ENCODE data around the gene LUZP1.

Gene LUZP1

DNA sequence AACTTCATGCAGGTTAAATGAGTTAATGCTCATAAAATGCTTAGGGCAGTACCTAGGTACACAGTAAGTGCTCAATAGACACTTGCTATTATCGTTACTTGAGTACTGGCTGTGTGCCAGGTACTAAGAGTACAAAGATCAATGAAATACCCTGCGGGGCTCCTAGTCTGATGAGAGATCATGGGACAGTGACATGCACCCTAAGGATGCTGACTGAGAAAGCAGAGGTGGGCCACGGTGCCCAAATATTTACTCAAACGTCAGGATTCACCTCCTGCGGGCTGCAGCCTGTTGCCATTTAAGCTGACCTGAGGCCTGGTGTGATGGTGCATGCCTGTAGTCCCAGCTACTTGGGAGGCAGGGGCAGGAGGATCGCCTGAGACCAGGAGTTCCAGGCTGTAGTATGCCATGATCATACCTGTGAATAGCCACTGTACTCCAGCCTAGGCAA lies 19.8 kb upstream of the LUZP1 start:
- no peak for DNase-seq

- DNase-seq, result no peak
Measured at GRCh38 chr1:23187637-23188036, 19.0 kb upstream of the LUZP1 start.

GRCh38 chr1:23185381-23185780 lies 16.7 kb upstream of the LUZP1 start:
- DNase-seq, result no peak

- DNase-seq, result peak; percentile 9
Measured at GRCh38 chr1:23184212-23184934, 15.7 kb upstream of the LUZP1 start.

GRCh38 chr1:23179862-23180261 lies 11.2 kb upstream of the LUZP1 start:
- no peak for DNase-seq

- no peak for DNase-seq
Measured at GRCh38 chr1:23178950-23179349, 10.3 kb upstream of the LUZP1 start.

DNA sequence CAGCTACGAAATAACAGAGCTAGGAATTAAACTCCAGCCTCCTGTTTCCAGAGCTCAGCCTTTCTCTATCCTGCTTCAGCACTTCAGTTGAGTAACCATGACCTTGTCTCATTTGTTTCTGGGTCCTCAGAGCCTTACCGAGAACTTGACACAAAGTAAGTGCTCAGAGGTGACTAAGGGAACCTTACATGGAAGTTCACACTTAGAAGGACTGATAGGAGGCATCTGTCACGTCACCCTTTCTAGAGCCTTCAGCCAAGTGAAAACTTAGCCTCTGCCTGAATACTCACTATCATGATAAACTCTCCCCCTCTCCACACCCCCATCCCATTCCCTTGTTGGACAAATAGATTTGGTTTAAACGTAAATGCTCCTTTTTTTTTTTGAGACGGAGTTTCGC lies 9.8 kb upstream of the LUZP1 start:
- DNase-seq, result no peak

DNA sequence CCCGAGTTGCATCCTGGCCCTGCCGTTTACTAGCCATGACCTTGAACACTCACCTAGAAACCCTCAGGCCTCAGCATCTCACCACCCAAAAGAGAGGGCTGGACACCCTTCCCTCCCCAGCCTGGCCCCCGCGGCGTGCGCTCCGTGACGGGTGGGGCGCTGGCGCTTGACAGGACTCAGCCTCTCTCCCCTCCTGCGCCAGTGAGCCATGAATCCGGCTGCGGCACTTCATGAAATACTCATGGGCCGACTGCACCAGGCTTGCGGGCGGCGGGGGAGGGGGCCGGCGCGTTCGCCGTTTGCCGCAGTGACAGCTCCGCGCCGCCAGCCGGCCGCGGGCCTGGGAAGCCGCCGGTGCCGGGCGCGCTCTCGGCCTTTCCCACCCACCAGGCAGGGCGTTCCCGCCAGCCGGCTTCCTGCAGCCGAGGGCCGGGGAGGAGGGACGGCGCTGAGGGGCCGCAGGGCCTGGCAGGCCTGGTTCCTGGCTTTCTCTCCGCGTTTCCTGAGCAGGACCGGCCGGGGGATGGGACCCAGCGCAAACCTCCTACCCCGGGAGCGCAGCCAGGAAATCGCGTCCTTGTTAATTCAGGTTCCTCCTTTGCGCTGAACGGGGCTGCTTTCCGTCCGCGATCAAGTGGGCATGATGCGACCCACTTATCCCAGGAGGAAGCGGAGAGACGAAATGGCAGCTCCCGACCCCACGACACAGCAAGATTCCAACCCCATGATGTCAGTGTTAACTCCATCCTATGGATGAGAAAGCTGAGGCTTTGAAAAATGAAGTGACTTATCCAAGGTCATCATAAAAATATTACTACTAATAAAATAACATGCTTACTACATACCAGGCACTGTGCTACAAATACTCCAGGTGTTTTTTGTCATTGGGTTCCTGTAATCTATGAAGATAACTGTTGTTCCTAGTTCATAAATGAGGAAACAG lies 9.1 kb upstream of the LUZP1 start:
- DNase-seq, result peak; percentile 20

- no peak for DNase-seq
Measured at GRCh38 chr1:23177031-23177430, 8.4 kb upstream of the LUZP1 start.

DNA sequence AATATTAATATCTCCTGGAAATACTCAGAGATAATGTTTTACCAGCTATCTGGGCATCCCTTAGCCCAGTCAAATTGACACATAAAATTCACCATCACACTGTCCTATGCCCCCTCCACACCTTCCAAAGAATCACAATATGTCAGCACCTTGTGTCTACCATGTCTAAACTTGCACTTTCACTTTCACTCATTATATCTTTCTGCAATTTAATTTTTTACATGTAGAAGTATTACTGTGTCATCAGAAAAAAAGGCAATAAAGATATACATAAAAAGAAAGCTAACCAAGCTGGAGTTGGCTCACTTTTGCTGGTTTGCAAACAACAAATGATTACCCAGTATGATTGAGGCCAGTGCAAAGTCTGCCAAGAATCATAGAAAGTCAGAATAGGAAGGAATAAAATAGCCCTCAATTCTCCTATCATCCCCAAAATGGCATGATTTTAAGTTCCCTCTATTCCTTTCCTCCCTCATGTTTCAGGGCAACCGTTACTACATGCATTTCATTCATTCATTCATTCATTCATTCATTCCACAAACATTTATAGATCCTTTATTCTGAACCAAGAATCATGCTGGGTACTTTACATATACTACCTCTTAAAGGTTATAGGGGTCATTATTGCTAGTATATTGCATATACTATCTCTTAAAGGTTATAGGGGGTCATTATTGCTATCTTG lies 5.9 kb upstream of the LUZP1 start:
- no peak for DNase-seq

DNA sequence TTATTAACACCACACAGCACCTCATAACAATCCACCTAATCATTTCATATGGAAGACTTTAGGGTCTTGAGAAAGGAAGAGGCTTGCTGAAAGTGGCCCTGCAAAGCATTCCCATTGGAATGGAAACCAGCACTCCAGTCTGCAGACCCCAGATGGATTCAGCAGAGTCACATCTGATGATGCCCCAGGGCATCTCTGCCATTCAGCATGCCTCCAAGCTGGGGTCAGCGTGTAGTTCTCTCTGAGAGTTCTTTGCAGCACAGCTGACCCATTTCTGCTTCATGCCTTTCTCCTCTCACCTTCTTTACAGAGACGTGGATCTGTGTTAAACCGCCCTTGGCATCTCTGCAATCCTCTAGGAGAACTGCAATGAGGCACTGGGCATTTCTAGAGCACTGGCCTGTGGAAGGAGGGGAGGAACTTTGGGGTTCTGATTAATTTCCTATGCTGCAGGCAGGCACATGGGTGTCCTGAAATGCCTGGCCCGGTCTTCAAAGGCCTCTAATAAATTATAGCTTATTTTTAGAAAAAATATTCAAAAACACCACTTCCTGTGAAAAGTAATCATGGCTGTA lies 2.6 kb upstream of the LUZP1 start:
- DNase-seq, result no peak

- DNase-seq, result no peak
Measured at GRCh38 chr1:23169727-23170335, 1.2 kb upstream of the LUZP1 start.

- no peak for DNase-seq
Measured at GRCh38 chr1:23169195-23169575, 529 bp upstream of the LUZP1 start.

DNA sequence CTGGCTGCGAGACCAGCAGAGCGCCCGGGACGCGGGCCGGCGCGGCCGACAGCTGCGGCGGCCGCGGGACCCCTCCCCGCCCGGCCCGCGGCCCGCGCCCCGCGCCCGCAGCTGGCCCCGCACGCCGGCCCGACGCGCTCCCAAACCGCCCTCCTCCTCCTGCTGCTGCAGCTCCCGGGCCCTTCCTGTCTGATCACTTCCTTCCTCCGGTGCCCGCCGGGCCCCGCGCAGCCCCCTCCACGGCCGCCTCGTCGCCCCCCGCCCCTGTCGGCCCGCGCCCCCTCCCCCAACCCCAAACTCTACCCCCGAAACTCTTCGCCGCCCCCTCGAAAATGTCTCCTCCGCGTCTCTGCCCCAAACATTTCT lies 594 bp downstream of the LUZP1 start:
- no peak for DNase-seq

- DNase-seq, result peak; percentile 12
Measured at GRCh38 chr1:23167353-23168078, 1.1 kb downstream of the LUZP1 start.

- no peak for DNase-seq
Measured at GRCh38 chr1:23166854-23167253, 1.8 kb downstream of the LUZP1 start.

- DNase-seq, result no peak
Measured at GRCh38 chr1:23163395-23163794, 5.3 kb downstream of the LUZP1 start.

- DNase-seq, result no peak
Measured at GRCh38 chr1:23159963-23160877, 8.4 kb downstream of the LUZP1 start.

DNA sequence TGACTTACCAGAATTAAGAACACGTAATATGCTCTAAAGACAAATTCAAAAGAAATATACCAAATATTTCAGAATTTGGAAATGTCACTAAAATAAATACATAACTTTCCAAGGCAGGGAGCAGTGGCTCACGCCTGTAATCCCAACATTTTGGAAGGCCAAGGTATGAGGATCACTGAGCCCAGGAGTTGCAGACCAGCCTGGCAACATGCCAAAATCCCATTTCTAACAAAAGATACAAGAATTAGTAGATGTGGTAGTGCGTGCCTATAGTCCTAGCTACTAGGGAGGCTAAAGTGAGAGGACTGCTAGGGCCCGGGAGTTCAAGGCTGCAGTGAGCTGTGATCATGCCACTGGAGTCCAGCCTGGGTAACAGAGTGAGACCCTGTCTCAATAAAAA lies 11.7 kb downstream of the LUZP1 start:
- no peak for DNase-seq

DNA sequence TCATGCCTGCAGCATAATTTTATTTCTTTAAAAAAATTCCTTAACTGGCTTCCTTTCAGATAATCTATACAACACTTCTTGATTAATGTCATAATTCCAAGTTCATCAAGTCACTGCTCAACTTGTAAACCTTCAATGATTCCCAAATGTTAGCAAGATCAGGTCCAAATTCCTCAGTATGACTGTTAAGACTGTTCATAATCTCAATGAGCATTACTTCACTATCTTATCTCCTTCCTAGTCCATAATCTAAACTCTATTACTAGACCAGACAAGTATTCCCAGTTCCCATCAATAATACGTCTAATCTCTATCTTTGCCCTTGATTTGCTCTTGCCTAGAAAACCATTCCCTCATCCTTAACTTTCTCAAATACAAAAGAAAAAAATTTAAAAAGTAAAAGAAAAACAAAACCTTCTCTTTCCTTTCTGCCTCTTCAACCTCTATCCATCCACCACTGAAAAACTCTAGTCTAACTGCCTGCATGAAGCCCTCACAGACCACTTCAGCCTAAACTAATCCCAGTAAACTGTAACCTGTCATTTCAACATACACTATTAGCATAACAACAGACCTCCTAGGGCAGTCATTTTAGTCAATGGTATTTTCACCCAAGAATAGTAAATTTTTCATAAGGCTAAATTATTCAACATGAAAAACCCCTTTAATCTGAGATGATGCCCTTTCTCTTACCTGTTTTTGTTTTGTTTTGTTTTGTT lies 15.5 kb downstream of the LUZP1 start:
- no peak for DNase-seq

Data from NCI-H526 treated with DMSO at 0.1 percent for 48 hours (cell line).